Measurements from ENCODE around the gene GBX2. TPM values are rescaled to one million over a fixed set of nuclear protein-coding genes. Genes with fewer than 3 reads are reported as not detected.
A peak's percentile ranks its signal among the peaks of the same experiment; 100 is the strongest.

The GBX2 gene
- total and polyA plus RNA-seq, 2 of the 8 experiments (the other 6 are each of a cell fraction or from before 2014, with no cell fraction given): 0.38 to 0.89 TPM

GRCh38 chr2:236158969-236159777, 9.0 kb downstream of the GBX2 start:
- peak overlapping the region; percentile 96 for H4K8ac ChIP-seq (ENCODE audit: extremely low read depth, insufficient read depth, low read length)
- POLR2A ChIA-PET (ENCODE audit: partially characterized antibody): interaction anchor here (0.6 to 6.3 kb wide), 8 partner anchors 11 to 370 kb away, joined by 3 to 54 read pairs (median 4); partner anchors contain the start of gene GBX2
- TF ChIP-seq TEAD4 (IDR thresholded peaks at IDR 0.05; ENCODE audit: low read depth, low read length) (peak; percentile 1; the same call in 1 of the 2 replicates), SAP30 (IDR thresholded peaks at IDR 0.05; ENCODE audit: insufficient read depth, insufficient replicate concordance, low read length) (no peak), NANOG (IDR thresholded peaks at IDR 0.05; ENCODE audit: insufficient read depth, low read depth, low read length, poor library complexity, severe bottlenecking) (peak; percentile 41)

More at GRCh38 chr2:236158969-236159777, 9.0 kb downstream of the GBX2 start:
- Histone ChIP-seq H2BK20ac (ENCODE audit: low read length) (peak overlapping the region; percentile 62), H2BK5ac (ENCODE audit: low read depth, low read length) (peak overlapping the region; percentile 66; the same call in 1 of the 2 replicates), H3K79me2 (ENCODE audit: control insufficient read depth in 1 of 2, insufficient read depth in 2 of 2, low read length in 2 of 2) (no peaks in the 10 kb centered on the region), H3K9me3 (ENCODE audit: insufficient read depth in 2 of 2, low read depth in 1 of 2, low read length in 1 of 2) (no peaks in the 10 kb centered on the region), H2BK120ac (replicated peaks; ENCODE audit: low read depth, low read length) (peak overlapping the region; percentile 79), H3K4me3 (ENCODE audit: extremely low read depth in 1 of 4, insufficient read depth in 2 of 4, low read depth in 3 of 4, low read length in 4 of 4) (peak overlapping the region in 3 of 4 experiments; percentile 16 to 43 (median 29); a peak in 5 of 8 replicates), H3K56ac (replicated peaks; ENCODE audit: insufficient read length, low read depth, low read length) (no peak overlapping the region), H3K27ac (ENCODE audit: low read depth, low read length) (no peak overlapping the region), H3K4me2 (ENCODE audit: insufficient read depth in 1 of 2, low read depth in 2 of 2, low read length in 2 of 2) (peak overlapping the region; percentile 71 to 77), H3K23ac (ENCODE audit: insufficient read length) (no peak overlapping the region), H3K9ac (replicated peaks in 1 of 4; ENCODE audit: extremely low read depth in 1 of 4, low read depth in 3 of 4, low read length in 3 of 4) (no peak overlapping the region), H3K23me2 (ENCODE audit: low read depth, low read length) (peaks cover 15% of the 10 kb centered on the region; the same call in 1 of the 2 replicates), H4K5ac (ENCODE audit: insufficient read length, low read depth, low read length) (no peak overlapping the region), H3K36me3 (ENCODE audit: control insufficient read depth in 2 of 4, insufficient read depth in 4 of 4, low read length in 3 of 4) (no peaks in the 10 kb centered on the region), H2BK15ac (ENCODE audit: low read length) (peak overlapping the region; percentile 88), H4K91ac (replicated peaks; ENCODE audit: insufficient read length, low read length) (peak overlapping the region; percentile 98), H3K4me1 (replicated peaks in 1 of 4; ENCODE audit: control insufficient read depth in 3 of 4, insufficient read depth in 4 of 4, low read length in 3 of 4) (peaks cover 4 to 43% (median 31%) of the 10 kb centered on the region in 4 experiments), H4K20me1 (replicated peaks in 1 of 2; ENCODE audit: control insufficient read depth in 1 of 2, insufficient read depth in 2 of 2, low read length in 2 of 2) (peaks cover 0 to 2% of the 10 kb centered on the region in 2 experiments), H3K4ac (replicated peaks; ENCODE audit: insufficient read length, low read depth, low read length) (peak overlapping the region; percentile 46), H2BK12ac (ENCODE audit: low read depth, low read length) (peak overlapping the region; percentile 17; the same call in 1 of the 2 replicates), H3K18ac (ENCODE audit: extremely low read depth, low read length) (peak overlapping the region; percentile 68), H3K27me3 (replicated peaks in 1 of 4; ENCODE audit: control insufficient read depth in 3 of 4, extremely low read depth in 1 of 4, insufficient read depth in 3 of 4, low read length in 3 of 4) (peaks cover 65 to 91% (median 83%) of the 10 kb centered on the region in 4 experiments), H3K14ac (ENCODE audit: insufficient read length) (no peak overlapping the region), H2AK5ac (ENCODE audit: low read depth, low read length) (peak overlapping the region; percentile 89; the same call in 1 of the 2 replicates), H3K79me1 (ENCODE audit: low read depth, low read length) (no peaks in the 10 kb centered on the region), H2AFZ (ENCODE audit: low read length) (no peak overlapping the region)
- CTCF ChIA-PET (ENCODE audit: partially characterized antibody): interaction anchor here (0.9 to 6.9 kb wide), 12 partner anchors 9 to 210 kb away, joined by 3 to 50 read pairs (median 4); partner anchors contain the start of gene GBX2
- WGBS, 2 experiments (ENCODE audit: extremely low coverage in 1 of 2, insufficient coverage in 1 of 2, insufficient read length in 1 of 2, insufficient replicate concordance in 2 of 2, low coverage in 1 of 2, low lambda C conversion rate in 2 of 2, missing lambda C conversion rate in 1 of 2): 3% methylated on average over 32 of the region's 45 CpGs; no CpG with 5 or more reads in 1 of the 2 experiments
- FAIRE-seq (no peak), DNase-seq (ENCODE audit: low read depth in 1 of 2, low spot score in 2 of 2) (peak in 1 of 2 experiments; percentile 80)

All from H1 (cell line).